Ishikawa (cell line): ENCODE data around the gene GNA15.

ENCODE experiments used
- CREB1 ChIP-seq: IDR thresholded peaks from 2 replicates; pipeline ENCODE4 v1.6.1; 2012; ENCODE audit warnings: low read depth
- EGR1 ChIP-seq: IDR thresholded peaks from 2 replicates; pipeline ENCODE4 v1.6.1; 2012
- EP300 ChIP-seq: IDR thresholded peaks from 2 replicates; pipeline ENCODE4 v1.6.1; 2012; ENCODE audit warnings: borderline replicate concordance
- NFIC ChIP-seq: IDR thresholded peaks from 2 replicates; pipeline ENCODE4 v1.6.1; 2012
- RAD21 ChIP-seq: IDR thresholded peaks from 2 replicates; pipeline ENCODE4 v1.6.1; 2012; ENCODE audit warnings: low read depth
- YY1 ChIP-seq: IDR thresholded peaks from 2 replicates; pipeline ENCODE4 v1.6.1; 2012; ENCODE audit warnings: low read depth
- ZBTB7A ChIP-seq: IDR thresholded peaks from 2 replicates; pipeline ENCODE4 v1.6.1; 2012; ENCODE audit warnings: low read depth
- TF ChIP-seq, protein P1 (sequence below): IDR thresholded peaks from 2 replicates; pipeline ENCODE4 v1.6.1; 2012
- TF ChIP-seq, protein P2 (sequence below): IDR thresholded peaks from 2 replicates; pipeline ENCODE4 v1.6.1; 2012; ENCODE audit warnings: low read depth, mild to moderate bottlenecking
- TF ChIP-seq, protein P3 (sequence below): IDR thresholded peaks from 2 replicates; pipeline ENCODE4 v1.6.1; 2012

DNA sequence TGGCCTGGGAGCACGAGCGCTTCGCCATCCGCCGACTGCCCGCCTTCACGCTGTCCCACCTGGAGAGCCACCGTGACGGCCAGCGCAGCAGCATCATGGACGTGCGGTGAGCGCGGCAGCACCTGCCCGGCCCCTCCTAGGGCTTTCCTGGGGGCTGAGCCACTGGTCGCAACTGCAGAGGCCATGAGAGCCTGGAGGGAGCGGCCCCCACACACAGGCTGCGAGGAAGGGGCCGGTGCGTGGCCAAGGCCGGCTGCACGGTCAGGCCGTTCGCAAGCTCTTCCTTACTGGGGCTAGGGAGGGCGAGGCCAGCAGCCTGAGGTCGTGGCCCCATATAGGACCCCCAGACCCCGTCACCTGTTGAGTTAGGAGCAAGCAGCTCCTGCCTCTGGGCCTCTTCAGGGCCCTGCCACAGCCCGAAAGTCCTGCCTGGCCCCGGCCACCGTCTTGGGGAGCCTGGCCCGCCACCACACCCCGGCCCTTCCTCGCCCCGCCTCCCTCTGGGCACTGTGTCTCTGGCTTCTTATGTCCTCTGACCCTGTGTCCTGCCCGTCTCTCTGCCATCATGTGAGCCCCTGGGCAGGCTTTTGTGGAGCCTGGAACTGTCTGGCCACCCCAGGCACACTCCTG lies 68.9 kb downstream of the GNA15 start:
- TF ChIP-seq RAD21 (no peak), EGR1 (no peak), ZBTB7A (no peak), CREB1 (no peak), NFIC (no peak), YY1 (no peak), EP300 (no peak)
- TF ChIP-seq, protein P1, sequence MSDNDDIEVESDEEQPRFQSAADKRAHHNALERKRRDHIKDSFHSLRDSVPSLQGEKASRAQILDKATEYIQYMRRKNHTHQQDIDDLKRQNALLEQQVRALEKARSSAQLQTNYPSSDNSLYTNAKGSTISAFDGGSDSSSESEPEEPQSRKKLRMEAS = no peak
- TF ChIP-seq, protein P2, sequence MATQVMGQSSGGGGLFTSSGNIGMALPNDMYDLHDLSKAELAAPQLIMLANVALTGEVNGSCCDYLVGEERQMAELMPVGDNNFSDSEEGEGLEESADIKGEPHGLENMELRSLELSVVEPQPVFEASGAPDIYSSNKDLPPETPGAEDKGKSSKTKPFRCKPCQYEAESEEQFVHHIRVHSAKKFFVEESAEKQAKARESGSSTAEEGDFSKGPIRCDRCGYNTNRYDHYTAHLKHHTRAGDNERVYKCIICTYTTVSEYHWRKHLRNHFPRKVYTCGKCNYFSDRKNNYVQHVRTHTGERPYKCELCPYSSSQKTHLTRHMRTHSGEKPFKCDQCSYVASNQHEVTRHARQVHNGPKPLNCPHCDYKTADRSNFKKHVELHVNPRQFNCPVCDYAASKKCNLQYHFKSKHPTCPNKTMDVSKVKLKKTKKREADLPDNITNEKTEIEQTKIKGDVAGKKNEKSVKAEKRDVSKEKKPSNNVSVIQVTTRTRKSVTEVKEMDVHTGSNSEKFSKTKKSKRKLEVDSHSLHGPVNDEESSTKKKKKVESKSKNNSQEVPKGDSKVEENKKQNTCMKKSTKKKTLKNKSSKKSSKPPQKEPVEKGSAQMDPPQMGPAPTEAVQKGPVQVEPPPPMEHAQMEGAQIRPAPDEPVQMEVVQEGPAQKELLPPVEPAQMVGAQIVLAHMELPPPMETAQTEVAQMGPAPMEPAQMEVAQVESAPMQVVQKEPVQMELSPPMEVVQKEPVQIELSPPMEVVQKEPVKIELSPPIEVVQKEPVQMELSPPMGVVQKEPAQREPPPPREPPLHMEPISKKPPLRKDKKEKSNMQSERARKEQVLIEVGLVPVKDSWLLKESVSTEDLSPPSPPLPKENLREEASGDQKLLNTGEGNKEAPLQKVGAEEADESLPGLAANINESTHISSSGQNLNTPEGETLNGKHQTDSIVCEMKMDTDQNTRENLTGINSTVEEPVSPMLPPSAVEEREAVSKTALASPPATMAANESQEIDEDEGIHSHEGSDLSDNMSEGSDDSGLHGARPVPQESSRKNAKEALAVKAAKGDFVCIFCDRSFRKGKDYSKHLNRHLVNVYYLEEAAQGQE = no peak
- TF ChIP-seq, protein P3, sequence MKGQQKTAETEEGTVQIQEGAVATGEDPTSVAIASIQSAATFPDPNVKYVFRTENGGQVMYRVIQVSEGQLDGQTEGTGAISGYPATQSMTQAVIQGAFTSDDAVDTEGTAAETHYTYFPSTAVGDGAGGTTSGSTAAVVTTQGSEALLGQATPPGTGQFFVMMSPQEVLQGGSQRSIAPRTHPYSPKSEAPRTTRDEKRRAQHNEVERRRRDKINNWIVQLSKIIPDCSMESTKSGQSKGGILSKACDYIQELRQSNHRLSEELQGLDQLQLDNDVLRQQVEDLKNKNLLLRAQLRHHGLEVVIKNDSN = no peak
